Skin epidermis (tissue), 12 donors: Measurements from ENCODE around the gene TEX52.

Experiments used
- H3K27ac ChIP-seq, 21 experiments: fragments of 200-600 bp; sonication (generic) in 11 of 21; one replicate each; pipeline ENCODE4 v1.5.0; 2020; ENCODE audit warnings: mild to moderate bottlenecking in 3 of 21, inconsistent platforms in 2 of 21, moderate library complexity in 2 of 21
- H3K4me3 ChIP-seq, 7 experiments: fragments of 200-600 bp; sonication (generic) in 2 of 7; one replicate each; pipeline ENCODE4 v1.5.0; 2020; ENCODE audit warnings: inconsistent platforms in 2 of 7, mild to moderate bottlenecking in 2 of 7, moderate library complexity in 1 of 7

Gene TEX52

DNA sequence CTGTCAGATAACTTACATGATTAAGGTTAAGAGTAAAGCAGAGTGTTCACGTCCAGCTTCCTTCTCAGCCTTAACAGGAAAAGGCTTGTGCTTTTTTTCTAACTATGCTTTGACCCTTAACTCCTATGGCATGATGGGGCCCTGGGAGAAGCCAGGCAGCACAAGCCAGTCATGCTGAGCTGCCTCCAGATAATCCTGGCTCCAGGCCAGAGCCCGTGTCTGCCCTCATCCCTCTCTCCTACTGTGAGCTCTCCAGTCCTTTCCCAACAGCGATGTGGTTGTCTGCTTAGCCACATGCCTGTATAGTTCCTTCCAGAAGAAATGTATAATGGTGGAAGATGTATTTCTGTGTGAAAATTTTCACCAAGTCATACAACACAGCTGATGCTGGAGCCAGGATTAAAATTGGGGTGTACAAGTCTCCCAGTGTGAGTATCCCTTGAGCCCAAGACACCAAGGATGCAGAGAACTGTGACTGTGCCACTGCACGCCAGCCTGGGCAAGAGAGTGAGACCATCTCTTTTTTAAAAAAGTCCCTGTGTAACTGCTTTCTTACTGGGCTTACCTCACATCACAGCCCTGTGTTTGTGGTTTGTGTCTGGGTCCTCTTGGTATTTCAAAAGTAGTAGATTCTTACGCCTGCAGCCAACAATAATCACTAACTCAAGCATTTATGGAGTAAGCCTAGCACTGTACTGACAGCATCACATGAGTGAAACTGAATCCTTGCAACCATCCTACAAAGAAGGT, 52.3 kb downstream of the TEX52 start:
- no peak overlapping the region for H3K27ac ChIP-seq

DNA sequence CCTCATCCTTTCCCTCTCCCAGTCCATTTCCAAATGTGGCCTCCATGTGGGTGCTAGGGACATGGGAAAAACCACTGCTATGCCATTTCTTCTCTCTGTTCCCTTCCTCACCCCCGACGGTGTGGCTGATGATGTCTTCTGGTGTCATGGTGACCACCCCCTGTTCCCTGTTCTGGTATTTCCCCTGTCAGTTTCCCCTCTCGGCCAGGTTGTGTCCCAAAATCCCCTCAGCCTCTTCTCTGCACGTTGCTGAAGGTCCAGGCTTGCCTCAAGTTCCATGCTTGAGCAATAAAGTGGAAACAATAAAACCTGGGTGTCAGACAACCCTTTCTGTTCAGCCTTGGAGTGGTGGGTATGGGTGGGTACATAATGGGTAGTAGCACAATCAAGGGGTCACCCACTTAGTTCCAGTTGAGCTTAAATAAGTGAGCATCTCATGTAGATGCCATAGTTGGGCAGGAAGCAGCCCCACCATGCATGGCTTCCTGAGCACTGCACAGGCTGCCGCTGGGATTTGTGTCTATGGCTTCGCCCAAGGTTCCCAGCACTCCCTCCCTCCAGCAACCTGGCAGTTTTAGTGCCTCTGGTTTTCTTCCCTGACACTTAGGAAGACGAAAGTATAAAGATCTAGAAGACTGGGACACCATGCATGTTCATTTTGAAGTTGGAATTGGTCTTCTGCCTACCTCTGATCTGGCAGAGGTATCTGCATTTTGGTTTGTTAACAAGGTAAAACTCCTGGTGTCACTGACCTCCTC, 53.0 kb downstream of the TEX52 start:
- no peak overlapping the region for H3K27ac ChIP-seq
- H3K4me3 ChIP-seq = no peak overlapping the region

More for the DNA sequence above, 52.3 kb downstream of the TEX52 start:
- H3K4me3 ChIP-seq = no peak overlapping the region

- no peak overlapping the region for H3K4me3 ChIP-seq
- peak overlapping the region in 5 of 21 experiments; percentile 4 to 51 (median 26) for H3K27ac ChIP-seq
Observed at GRCh38 chr12:2801044-2801783, 55.6 kb downstream of the TEX52 start.

- H3K27ac ChIP-seq = peak overlapping the region in 5 of 21 experiments; percentile 4 to 35 (median 26)
- H3K4me3 ChIP-seq = no peak overlapping the region
Observed at GRCh38 chr12:2800046-2800570, 56.7 kb downstream of the TEX52 start.
